Measurements from ENCODE around the gene PRELID3B. TPM values are rescaled to one million over a fixed set of nuclear protein-coding genes. Genes with fewer than 3 reads are reported as not detected.

The PRELID3B gene
- total RNA-seq, 1 donor from 2014 or later, result 54.2 TPM

DNA sequence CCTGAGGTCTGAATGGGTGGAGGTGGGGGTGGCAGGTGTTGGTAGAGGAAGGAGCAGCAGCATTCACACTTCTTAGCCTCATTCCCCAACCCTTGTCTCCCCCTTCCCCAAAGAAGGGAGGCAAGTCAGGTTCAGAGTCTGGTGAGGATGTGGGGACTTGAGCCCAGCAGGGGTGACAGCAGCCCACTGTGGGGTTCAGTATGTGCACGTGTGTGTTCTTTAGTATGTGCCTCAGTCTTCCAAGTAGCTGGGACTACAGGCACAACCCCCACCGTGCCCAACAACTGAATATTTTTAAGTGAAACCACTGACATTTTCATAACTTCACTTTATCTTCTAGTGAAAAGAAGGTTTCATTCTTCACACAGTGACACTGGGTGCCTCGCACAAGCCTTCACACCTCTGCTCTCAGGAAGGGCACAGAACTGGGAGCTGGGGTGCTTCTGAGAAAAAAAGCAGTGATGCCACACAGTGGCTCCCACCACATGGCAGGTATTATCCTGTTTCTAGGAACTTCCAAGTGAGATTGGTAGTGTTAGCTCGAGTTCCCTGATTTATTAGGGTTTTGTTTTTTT lies 33.4 kb upstream of the PRELID3B start:
- intact Hi-C loops (cut with micrococcal nuclease), result no loop called here
- Mint-ChIP-seq H3K27ac (no peak overlapping the region), H3K4me3 (no peak overlapping the region), H3K9me3 (no peaks in the 10 kb centered on the region), H3K36me3 (ENCODE audit: low read depth) (no peaks in the 10 kb centered on the region), H3K27me3 (peaks cover 22% of the 10 kb centered on the region), H3K4me1 (peaks cover 27% of the 10 kb centered on the region)
- ChIA-PET CTCF (interaction anchor here (1.4 kb wide), 1 partner anchor 131 kb away, joined by 5 read pairs; no protein-coding TSS in a partner anchor), POLR2A (interaction anchor here (0.6 to 0.8 kb wide), 3 partner anchors 34 to 1647 kb away, joined by 4 to 7 read pairs (median 6); partner anchors contain the start of gene PRELID3B)
- ATAC-seq (ENCODE audit: low read depth) (no peak), DNase-seq (no peak)
- TF ChIP-seq, protein P1, sequence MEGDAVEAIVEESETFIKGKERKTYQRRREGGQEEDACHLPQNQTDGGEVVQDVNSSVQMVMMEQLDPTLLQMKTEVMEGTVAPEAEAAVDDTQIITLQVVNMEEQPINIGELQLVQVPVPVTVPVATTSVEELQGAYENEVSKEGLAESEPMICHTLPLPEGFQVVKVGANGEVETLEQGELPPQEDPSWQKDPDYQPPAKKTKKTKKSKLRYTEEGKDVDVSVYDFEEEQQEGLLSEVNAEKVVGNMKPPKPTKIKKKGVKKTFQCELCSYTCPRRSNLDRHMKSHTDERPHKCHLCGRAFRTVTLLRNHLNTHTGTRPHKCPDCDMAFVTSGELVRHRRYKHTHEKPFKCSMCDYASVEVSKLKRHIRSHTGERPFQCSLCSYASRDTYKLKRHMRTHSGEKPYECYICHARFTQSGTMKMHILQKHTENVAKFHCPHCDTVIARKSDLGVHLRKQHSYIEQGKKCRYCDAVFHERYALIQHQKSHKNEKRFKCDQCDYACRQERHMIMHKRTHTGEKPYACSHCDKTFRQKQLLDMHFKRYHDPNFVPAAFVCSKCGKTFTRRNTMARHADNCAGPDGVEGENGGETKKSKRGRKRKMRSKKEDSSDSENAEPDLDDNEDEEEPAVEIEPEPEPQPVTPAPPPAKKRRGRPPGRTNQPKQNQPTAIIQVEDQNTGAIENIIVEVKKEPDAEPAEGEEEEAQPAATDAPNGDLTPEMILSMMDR (IDR thresholded peaks at IDR 0.05), result no peak

DNA sequence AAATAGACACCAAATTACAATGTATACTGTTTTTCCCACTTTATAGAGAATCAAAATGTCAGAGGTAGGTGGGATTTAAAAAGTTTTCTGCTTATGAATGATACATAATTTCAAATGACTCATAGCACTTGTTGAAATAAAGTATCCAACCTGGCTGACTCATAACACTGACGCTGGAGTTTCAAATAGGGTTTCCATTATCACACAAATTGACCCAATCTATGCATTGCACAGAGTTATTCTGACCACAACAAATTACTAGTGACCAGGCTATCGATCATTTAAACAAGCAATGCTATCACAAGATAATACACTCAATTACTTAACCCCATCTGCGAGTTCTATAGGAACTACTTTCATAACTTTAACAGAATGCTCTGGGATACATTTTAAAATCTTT lies 31.9 kb upstream of the PRELID3B start:
- POLR2A ChIA-PET, result no interaction called here
- CTCF ChIA-PET, result no interaction called here
- ATAC-seq (ENCODE audit: low read depth), result no peak
- H3K4me3 Mint-ChIP-seq, result no peak overlapping the region
- peaks cover 31% of the 10 kb centered on the region for H3K4me1 Mint-ChIP-seq
- H3K27me3 Mint-ChIP-seq, result peaks cover 18% of the 10 kb centered on the region
- H3K27ac Mint-ChIP-seq, result no peak overlapping the region
- TF ChIP-seq, protein P1 (IDR thresholded peaks at IDR 0.05), result no peak
- intact Hi-C loops (cut with micrococcal nuclease), result loop anchor here (5.0 kb wide), 1 partner anchor 423 kb away; no protein-coding TSS in a partner anchor
- DNase-seq, result no peak
- H3K36me3 Mint-ChIP-seq (ENCODE audit: low read depth), result no peaks in the 10 kb centered on the region
- no peaks in the 10 kb centered on the region for H3K9me3 Mint-ChIP-seq

DNA sequence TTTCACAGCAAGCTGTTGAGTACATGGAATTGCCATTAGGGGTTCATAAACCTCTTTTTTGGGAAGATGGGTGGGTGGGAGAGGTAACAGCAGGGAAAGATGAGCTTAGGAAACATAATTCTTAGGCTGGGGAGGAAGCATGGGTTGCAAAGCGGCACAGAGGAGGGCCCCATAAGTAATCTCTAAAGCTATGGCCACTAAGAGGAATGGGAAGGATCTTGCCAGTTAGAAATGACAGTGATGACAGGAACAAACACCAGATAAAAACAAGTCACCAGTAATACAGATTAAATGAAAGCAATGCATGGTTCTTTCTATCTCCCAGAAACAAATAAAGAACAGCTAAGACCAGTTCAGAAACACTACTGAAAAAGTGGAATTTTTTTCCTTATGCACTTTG lies 31.0 kb upstream of the PRELID3B start:
- Mint-ChIP-seq H3K4me3 (no peak overlapping the region), H3K9me3 (no peaks in the 10 kb centered on the region), H3K27me3 (peaks cover 18% of the 10 kb centered on the region), H3K36me3 (ENCODE audit: low read depth) (no peaks in the 10 kb centered on the region), H3K27ac (no peak overlapping the region), H3K4me1 (peaks cover 31% of the 10 kb centered on the region)
- ChIA-PET POLR2A (interaction anchor here (0.6 kb wide), 1 partner anchor 144 kb away, joined by 5 read pairs; no protein-coding TSS in a partner anchor), CTCF (no interaction called here)
- TF ChIP-seq, protein P1 (IDR thresholded peaks at IDR 0.05), result no peak
- intact Hi-C loops (cut with micrococcal nuclease), result loop anchor here (5.0 kb wide), 1 partner anchor 424 kb away; no protein-coding TSS in a partner anchor
- ATAC-seq (ENCODE audit: low read depth) (no peak), DNase-seq (no peak)

DNA sequence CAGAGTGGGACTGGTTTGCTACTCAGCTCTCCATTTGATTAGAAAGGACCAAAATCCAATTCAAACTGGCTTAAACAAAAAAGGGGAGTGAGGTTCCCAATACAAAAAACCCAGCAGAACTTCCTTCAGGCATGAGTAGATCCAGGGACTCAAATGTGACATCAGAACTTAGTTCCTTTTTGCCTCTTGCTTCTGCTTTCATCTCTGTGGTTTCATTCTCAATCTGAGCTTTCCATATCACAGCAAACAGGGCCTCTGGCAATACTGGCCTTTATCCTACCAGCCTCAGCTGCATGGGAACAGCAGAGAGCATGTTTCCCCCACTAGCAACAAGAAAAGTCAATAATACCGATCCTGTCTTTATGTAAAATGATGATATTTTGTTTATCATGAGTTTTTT lies 28.6 kb upstream of the PRELID3B start:
- TF ChIP-seq, protein P1 (IDR thresholded peaks at IDR 0.05), result no peak
- ChIA-PET CTCF (interaction anchor here (0.5 to 1.3 kb wide), 5 partner anchors 11 to 201 kb away, joined by 3 to 5 read pairs (median 3); no protein-coding TSS in a partner anchor), POLR2A (interaction anchor here (0.9 to 1.1 kb wide), 2 partner anchors 16 to 39 kb away, joined by 3 read pairs; partner anchors contain the start of gene ATP5F1E)
- intact Hi-C loops (cut with micrococcal nuclease), result loop anchor here (2.0 to 5.0 kb wide), 2 partner anchors 66 to 426 kb away; no protein-coding TSS in a partner anchor
- peaks cover 14% of the 10 kb centered on the region for H3K27me3 Mint-ChIP-seq
- peak overlapping the region; percentile 25 for H3K27ac Mint-ChIP-seq
- ATAC-seq (ENCODE audit: low read depth) (peak; percentile 90), DNase-seq (no peak)
- no peaks in the 10 kb centered on the region for H3K9me3 Mint-ChIP-seq
- H3K36me3 Mint-ChIP-seq (ENCODE audit: low read depth), result no peaks in the 10 kb centered on the region
- peaks cover 20% of the 10 kb centered on the region for H3K4me1 Mint-ChIP-seq
- H3K4me3 Mint-ChIP-seq, result no peak overlapping the region

DNA sequence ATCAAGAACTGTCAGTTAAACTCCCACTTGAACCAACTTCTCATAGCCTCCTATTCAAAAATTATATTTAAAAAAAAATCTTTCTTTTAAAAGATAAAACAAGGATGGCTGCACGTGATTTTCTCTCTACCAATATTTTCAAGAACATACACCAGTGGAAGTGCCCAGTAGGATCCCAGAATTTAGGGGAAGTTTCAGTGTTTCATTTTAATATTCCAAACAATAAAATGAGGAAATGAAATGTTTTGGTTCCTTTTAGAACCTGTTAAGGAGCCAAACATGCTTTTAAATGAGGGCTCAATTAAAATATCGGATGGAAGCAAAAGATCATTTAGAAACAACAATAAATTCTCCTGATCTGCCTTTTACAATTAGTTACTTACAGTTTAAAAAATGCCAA lies 26.4 kb upstream of the PRELID3B start:
- no peak overlapping the region for H3K27ac Mint-ChIP-seq
- H3K36me3 Mint-ChIP-seq (ENCODE audit: low read depth), result no peaks in the 10 kb centered on the region
- intact Hi-C loops (cut with micrococcal nuclease), result no loop called here
- DNase-seq (no peak), ATAC-seq (ENCODE audit: low read depth) (no peak)
- TF ChIP-seq, protein P1 (IDR thresholded peaks at IDR 0.05), result no peak
- H3K4me3 Mint-ChIP-seq, result no peak overlapping the region
- H3K4me1 Mint-ChIP-seq, result peaks cover 18% of the 10 kb centered on the region
- peaks cover 5% of the 10 kb centered on the region for H3K27me3 Mint-ChIP-seq
- ChIA-PET CTCF (no interaction called here), POLR2A (no interaction called here)
- H3K9me3 Mint-ChIP-seq, result no peaks in the 10 kb centered on the region
